Fibroblast of peridontal ligament (primary cell): ENCODE data around the gene TWF2.

Source experiments
- DNase-seq: peaks from one replicate; pipeline ENCODE4 v3.0.0-alpha.2; 2010; ENCODE audit errors: extremely low read depth

Gene TWF2

DNA sequence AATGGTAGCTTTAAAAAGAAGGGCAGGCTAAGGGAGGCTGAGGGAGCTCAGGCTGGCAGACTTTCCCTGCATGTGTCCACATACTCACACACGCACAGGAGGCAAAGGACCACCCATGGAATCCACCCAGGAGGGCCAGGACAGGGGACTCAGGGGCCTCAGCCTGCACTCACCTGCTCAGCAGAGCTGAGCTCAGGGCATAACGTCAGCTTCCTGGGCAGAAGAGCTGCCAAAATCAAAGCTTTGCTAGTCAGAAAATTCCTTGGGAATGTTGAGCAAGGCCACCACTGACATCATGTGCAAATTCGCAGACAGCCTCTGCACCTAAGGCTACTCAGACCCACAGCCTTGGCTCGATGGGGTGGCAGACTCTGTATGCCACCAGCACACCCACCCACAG is 57.4 kb downstream of the TWF2 start:
- DNase-seq, result peak; percentile 53
